Left kidney (tissue), 2 donors: ENCODE measurements around the gene RBPJ. TPM values are rescaled to one million over a fixed set of nuclear protein-coding genes. Genes with fewer than 3 reads are reported as not detected.
"Not testable (repeated sequence)": the region's sequence is repeated elsewhere in the genome, so short reads cannot be mapped to it uniquely, and the experiment has no call there.

Experiments
- DNase-seq: peaks from one replicate; pipeline ENCODE4 v3.0.0-alpha.2; 2013
- polyA plus RNA-seq: library from polyadenylated mRNA; unstranded; fragments of 120-200 nt; gene quantifications from one replicate; pipeline ENCODE4 v1.2.1, GENCODE V29; 2013; ENCODE audit not compliant: insufficient read length

RBPJ gene
- polyA plus RNA-seq, 1 donor, result 89.3 TPM

DNA sequence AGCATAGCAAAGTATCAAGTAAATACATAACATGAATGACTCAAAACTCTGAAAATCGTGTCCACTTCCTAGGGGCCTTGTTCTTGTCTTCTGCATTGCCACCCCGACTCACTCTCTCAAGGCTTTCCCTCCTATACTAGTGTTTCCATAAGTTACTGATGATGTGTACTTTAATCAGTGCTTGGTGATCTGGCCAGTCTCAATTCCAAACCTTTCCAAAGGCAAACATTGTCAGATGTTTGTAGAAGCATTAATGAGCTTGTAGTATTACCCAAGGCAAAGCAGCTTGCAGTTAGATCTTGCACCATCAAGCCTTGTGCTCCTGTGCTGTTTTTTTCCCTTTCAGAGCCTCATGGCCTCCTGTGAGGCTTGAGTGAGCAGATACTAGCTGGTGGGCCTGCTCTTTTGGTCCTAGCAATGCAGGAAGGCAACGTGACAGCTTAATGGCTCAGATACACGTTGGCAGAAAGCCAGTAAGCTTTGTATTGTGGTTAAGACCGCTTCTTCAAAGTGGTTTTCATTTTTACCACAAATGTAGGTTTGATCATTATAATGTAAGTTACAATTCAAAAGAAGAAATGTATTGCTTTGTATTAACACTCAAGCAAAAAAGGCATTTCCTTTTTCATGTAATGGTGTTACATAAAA lies 51.8 kb downstream of the RBPJ start:
- peak; percentile 55 for DNase-seq

DNA sequence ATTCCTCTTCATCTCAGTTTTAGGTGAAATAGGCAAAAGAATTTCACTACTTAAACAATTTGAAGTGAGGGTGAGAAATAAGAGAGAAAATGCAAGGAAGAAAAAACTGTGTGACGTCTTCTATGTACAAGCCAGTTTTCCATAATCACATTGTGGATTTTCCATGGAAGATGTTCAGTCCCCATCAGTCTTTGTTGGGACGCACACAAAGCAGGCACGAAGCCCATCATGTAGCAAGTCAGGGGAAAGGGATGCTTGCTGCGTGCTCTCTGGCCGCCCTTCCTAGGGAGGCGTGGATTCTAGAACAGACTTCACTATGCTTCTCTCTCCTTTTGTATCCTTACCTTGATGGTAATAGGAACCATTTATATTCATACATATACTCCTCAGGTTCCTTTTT lies 54.7 kb downstream of the RBPJ start:
- no peak for DNase-seq

DNA sequence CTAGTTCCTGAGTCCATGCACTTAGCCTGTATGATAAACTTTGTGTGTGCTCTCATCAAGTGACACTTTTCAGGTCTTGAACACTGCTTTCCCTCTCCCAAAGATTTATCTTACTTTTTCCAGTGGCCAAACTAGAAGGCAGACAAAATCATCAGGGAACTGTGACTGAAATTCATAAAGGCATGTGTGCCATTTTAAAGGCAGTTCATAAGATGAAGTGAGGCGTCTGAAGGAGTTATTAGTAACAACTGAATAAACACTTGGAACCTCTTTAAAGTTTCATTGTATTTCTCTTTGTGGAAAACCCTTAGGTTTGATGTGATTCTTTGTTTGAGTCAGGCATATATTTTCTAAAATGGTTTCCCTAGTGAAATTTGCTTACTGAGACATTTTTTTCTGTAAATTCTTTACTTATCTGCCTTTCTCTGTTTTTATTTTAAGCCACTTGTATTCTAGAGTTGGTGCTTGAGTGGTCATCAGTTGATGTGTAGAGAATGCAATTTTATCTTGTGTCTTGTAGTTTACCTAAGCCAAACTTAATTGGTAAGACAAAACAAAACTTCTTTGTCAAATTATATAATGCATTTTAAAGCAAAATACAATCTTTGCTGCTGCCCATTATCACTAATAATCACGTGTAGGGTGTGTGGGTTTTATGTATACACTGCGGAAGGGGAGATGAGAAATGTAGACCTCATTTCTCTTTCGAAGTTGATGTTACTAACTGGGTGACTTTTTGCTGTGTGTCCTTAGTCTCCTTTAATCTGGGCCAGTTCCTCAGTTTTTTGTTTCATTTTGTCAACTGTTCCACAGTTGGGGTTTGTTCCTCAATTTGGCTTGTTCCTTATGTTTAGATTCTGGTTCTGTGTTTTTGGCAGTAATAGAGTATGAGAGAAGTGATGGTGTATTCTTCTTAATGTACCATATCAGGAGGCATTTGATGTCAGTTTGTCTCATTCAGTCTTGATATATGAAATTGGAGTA lies 56.8 kb downstream of the RBPJ start:
- no peak for DNase-seq

DNA sequence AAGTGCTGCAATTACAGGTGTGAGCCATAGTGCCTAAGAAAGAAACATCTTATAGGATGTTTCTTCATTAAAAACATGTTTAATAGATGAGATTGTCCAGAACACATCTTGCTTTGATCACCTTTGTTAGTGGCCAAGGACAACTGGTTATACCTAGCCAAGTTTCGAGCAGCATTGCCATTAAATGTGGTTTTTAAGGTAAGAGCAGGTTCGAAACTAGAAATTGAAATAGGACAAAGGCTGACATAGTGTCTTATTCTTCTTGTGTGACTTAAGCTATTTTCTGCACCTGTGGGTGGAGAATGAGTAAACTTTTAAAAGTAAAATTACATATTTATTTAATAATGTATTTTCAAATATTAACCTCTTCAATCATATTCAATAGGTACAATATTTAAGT lies 59.0 kb downstream of the RBPJ start:
- DNase-seq, result no peak

DNA sequence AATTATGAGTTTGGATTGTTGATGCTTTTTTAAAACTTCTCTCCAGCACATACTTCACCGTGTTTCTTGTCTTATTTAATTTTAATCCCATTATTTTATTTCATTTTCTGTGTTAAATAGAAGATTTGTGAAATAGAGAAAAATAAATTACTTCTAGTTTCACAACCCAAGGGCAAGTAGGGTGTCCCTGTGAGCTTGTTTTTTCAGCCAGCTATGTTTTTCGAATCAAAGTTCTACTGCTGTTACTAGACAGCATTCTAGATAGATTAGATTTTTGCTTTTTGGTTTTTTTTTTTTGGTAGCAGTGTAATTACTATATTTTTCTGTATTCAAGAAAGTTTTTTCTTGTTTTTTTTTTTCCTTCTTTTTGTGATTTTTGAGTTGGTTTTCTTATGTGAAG lies 59.9 kb downstream of the RBPJ start:
- DNase-seq, result no peak

DNA sequence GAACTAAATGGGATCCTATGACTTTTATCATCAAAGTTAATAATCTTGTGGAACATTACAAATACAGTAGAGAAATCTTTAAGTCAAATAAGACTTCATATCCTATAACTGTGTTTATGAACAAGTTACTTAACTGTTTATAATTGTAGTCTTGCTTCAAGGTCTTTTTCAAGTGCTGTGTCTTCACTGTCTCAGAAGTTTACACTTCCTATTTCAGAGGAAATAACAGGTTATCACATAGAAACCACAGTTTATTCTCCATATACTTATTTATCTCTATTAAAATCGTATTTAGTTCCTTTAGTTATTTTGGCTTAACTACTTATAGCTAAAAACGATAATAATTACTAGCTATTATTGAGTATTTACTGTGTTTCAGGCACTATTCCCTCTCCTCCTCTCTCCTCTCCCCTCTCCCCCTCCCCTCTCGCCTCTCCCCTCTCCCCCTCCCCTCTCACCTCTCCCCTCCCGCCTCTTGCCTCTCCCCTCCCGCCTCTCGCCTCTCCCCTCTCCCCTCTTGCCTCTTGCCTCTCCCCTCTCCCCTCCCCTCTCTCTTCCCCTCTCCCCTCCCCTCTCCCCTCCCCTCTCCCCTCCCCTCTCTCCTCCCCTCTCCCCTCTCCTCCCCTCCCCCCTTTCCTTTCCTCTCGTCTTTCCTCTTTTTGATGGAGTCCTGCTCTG lies 63.7 kb downstream of the RBPJ start:
- no peak for DNase-seq

DNA sequence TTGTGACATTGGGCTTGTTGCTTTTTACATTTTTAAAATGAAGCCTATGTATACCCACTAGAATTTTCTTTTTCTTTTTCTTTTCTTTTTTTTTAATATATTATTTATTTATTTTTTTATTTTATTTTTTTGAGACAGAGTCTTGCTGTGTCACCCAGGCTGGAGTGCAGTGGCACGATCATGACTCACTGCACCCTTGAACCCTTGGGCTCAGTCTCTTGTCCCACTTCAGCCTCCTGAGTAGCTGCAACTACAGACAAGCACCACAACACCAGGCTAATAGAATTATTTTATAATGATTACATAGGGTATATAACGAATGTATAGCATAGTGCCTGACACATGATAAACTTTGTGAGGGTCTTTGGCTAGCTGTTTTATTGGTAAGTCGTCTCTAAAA lies 64.9 kb downstream of the RBPJ start:
- DNase-seq, result no peak

DNA sequence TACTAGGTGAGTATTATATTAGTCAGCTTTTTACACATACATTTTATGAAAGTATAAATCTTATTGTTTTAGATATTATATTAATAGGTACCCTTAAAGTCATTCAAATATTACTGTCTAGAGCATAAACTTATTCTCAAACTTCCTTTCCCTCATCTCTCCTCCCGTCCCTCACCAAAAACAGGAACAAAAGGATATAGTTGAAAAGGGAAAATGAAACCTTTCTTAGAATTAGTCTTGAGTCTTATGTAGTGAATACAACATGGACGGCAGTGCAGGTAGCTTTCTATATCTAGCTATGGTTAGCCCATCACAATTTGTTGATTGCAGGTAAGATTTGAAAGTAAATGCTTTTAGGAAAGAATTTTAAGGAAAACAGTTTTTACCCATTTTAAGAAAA lies 65.6 kb downstream of the RBPJ start:
- no peak for DNase-seq

DNA sequence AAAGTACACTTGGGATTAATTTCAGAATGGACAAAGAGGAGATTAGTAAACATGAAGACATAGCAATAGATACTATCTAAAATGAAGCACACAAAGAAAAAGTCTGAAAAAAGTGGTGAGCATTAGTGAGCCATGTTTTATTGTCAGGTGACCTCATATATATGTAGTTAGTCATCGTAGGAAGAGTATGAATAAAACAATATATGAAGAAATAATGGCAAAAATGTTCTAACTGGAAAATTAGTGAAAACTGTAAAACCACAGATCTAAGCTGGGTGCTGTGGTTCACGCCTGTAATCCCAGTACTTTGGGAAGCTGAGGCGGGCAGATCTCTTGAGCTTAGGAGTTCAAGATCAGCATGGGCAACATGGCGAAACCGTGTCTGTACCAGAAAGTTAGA lies 67.9 kb downstream of the RBPJ start:
- DNase-seq, result no peak

DNA sequence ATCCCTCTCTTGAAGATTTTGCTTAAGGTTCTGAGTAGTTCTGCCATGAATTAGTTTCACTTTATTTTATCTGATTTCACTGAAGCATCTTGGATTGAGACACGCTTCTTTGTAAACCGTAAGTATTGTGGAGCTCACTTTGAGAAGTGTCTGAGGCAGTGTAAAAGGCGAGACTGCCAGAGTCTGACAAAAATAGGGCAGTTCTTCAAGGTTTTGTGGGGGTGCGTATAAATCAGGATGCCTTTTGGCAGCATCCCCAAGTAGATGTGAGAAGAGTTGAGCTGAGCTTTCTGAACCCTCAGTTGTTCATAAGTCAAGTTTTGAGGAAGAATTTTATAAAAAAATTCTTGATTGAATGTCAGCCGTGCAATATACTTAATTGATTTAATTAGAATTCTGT lies 76.3 kb downstream of the RBPJ start:
- no peak for DNase-seq

DNA sequence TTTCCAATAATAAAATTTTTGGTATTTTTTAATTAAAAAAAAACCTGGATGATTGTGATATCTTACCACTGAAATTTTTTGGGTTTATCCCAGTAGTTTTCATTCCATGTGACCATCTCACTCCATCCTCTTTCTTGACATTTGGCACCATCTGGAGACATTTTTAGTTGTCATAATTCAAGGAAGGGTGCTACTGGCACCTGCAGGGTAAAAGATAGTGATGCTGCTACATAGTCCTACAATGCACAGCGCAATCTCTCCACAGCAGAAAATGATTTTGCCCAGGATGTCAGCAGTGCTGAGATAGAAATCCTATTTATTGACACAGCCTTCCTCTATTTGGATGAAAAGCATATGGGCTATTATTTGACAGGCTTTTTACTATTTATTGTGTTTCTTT lies 79.3 kb downstream of the RBPJ start:
- no peak for DNase-seq

DNA sequence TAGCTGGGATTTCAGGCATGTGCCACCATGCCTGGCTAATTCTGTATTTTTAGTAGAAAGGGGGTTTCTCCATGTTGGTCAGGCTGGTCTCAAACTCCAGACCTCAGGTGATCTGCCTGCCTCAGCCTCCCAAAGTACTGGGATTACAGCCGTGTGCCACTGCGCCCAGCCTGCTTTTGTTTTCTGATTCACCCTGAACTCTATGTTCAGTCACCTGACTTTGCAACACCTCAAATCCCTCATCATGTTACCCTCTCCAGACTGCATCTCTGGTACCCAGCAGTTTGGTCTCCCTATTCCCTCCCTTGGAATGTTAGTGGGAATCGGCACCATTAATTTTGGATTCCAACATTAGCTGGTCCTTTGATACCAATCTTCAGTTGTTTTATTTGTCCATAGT lies 81.2 kb downstream of the RBPJ start:
- DNase-seq, result not testable (repeated sequence)

DNA sequence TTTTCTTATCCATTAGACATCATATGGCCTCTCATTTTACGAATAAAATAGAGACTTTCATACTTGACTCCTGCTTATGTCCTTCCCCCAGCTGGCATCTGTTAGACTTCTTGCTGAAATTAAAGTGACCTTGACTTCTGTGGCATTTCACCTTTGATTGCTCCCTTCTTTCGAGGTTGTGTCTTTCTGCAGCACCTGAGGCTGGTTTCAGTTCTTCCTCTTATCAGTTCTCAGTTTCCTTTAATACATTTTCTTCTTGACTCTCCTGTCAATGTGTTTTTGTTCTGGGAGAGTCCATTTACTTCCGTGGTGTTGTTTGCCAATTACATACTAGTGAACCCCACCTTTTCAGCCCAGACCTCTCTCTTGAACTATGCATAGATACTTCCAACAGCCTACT lies 81.6 kb downstream of the RBPJ start:
- no peak for DNase-seq

DNA sequence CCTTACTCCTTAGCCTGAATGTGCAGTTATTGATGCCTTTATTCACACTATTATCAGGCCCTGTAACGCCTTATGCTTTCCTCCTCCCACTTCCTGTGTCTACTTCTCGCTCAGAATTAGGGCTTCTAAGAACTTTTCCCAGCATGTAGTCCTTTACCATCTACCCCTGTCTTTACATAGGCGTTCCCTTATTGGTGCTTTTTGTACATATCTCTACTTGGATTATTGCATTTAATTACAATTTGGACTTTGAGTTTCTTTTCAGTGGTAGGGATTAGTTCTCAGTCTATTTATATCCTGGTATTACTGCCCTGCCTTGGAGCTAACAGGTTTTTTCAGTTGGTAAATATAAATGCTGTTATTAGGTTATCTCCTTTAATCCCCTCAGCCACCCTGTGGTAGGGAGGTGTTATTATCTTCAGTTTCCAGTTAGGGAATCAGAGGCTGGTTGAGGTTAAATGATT lies 84.0 kb downstream of the RBPJ start:
- DNase-seq, result no peak

DNA sequence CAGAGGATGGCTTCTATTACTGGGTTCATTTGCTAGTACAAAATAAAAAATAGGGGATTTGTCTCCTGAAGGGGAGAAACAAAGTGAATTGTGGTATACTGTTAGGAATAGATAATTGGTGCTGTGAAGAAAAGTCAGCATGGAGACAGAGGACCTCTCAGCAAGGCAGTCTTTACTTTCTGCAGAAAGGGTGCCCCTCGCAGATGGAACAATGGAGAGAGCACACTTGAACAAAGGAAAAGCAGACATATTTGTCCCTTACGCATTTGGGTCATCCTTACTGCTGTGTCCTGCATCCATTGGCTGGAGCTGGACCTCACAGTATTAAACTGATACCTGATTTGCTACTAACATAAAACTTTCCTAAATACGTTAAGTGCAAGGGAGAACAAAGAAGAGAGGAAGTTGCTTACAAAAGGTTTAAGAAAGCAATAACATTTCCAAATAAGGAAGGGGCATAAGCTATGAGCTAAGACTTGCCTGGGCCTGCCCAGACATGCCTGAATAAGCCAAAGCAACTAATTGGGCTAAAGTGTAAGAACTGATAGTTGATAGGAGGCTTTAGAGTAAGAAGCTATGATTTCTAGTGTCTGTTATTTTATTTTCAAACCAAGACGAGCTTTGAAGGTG lies 85.6 kb downstream of the RBPJ start:
- no peak for DNase-seq

DNA sequence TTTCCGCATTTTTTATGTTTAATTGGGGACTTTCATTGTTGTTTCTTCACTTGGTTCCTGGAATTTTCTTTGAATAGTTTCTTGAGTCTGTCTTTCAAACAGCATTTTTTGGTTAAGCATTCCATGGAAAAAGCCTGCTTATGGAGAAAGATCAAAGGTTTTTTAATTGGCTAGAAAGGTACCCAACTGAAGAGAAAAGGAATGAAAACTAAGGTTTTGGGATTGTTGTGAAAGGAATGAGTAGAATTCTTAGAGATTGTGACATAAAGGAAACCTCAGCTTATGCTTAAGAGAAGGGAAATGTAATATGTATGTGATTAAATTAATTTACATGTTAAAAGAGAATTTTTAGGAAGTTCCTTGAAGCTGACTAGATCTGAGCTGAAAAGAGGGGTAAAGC lies 86.7 kb downstream of the RBPJ start:
- DNase-seq, result no peak

DNA sequence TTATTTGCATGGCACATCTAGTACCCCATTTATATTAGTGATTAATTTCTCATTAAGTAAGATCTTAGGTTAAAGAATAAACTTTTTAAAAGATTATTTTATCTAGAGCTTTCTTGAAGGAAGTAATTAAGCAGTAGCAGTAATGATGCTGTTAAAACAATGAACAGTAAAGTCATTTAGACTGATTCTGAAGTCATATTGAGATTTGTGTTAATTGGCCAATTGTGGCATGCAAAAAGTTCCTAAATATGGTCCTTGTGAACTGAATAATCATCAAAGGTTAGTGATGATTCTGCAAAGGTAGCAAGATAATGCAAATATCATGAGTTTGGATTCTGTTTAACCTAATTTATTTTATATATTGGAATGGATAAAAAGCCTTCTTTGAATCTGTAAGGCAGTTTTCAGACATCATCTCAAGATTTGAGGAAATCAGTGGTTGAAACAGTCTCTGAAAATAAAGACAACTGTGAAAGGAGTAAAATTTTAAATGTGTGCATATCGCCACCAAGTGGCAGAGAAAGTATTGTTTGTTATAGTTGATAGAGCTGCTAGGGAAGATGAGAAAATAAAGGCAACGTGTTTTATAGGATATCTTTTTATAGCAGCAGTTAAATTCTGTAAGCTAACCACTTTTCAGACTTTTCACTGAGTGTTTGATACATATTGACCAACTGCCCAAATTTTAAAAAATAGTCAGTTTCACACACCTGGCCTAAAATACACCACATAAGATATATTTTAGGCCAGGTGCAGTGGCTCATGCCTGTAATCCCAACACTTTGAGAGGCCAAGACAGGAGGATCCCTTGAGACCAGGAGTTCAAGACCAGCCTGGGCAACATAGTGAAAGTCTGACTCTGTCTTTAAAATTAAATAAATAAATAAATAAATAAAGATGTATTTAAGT lies 89.8 kb downstream of the RBPJ start:
- DNase-seq, result peak; percentile 70

DNA sequence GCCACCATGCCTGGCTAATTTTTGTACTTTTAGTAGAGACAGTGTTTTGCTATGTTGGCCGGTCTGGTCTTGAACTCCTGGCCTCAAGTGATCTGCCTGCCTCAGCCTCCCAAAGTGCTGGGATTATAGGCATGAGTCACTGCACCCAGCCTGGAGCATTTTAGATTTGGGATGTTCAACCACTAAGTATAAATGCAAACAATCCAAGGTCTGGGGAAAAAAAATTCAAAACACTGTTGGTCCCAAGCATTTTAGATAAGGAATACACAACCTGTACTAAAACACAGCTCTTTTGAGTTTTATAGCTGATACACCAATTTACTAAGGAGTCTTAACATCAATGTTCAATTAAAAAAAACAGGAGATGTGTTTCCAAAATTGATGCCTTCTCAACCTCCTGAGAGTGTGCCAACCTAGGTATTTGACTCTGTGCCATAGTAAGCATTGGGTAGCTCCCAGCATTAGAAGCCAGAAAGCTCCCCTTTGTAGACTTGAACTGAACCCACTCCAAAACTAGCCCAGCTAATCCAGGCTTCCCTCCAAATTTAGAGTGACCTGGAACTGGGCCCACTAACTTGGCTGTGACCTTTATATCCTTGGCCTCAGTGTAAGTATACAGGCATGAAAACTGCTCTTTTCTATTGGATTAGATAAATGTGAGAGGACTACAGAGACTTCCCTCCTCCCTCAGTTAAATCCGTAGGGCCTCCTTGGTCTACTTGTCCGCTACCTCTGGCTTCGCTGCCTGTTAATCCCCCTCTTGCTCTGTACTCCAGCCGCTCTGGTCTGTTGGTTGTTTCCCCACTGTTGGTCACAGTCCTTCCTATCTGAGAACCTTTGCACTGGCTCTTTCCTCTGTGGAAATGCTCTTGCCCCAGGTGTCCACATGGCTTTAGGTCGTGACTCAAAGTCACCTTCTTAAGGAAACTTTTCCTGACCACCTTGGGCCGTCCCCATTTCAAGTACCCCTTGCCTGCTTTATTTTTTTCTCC lies 91.9 kb downstream of the RBPJ start:
- DNase-seq, result no peak

DNA sequence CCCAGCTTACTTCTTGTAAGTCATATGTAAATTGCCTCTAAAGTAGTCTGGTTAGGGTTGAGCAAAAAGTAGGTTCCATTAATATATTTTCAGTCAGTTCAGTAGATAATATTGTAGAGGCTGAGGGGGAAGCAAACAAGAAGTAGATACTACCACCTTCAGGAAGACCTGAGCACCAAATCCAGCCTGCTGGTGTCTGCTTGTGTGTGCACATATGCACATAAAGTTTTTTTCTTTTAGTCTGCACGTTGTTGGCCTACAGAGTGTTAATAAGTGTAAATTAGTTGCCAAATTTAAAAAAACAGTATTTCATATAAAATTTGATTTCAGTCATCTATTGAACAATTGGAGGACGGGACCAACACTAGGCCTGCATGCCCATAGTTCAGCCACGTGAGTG lies 92.8 kb downstream of the RBPJ start:
- DNase-seq, result no peak

DNA sequence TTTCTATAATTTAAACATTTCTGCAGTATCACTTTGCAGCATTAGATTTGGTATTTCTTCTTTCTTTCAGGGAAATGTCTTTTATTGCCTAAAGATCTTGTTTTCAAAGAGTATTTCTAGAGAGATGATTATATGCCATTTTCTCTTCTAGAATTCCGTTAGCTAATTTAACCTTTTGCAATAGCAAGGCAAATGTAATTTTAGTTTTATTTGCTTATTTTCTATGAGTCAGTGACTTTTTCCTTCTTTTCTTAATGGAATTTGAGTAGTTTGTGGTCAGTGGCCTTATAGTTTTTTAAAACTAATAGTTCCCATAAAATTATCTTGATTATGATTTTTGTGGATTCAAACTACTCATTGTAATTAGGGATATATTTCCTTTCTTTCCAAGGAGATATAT lies 97.3 kb downstream of the RBPJ start:
- DNase-seq, result no peak
